Measurements from ENCODE around the gene BMPR2.
"Not testable (repeated sequence)": the region's sequence is repeated elsewhere in the genome, so short reads cannot be mapped to it uniquely, and the experiment has no call there.

The BMPR2 gene

GRCh38 chr2:202382684-202383083 lies 6.6 kb downstream of the BMPR2 start:
- DNase-seq (ENCODE audit: low read depth in 2 of 2): no peak

- not testable (repeated sequence) for DNase-seq (ENCODE audit: low read depth in 2 of 2)
Measured at GRCh38 chr2:202386495-202386894, 10.4 kb downstream of the BMPR2 start.

GRCh38 chr2:202387608-202388342 lies 11.6 kb downstream of the BMPR2 start:
- DNase-seq (ENCODE audit: low read depth in 2 of 2): no peak

- no peak for DNase-seq (ENCODE audit: low read depth in 2 of 2)
Measured at GRCh38 chr2:202400941-202401340, 24.8 kb downstream of the BMPR2 start.

- DNase-seq (ENCODE audit: low read depth in 2 of 2): no peak
Measured at GRCh38 chr2:202405798-202406197, 29.7 kb downstream of the BMPR2 start.

- no peak for DNase-seq (ENCODE audit: low read depth in 2 of 2)
Measured at GRCh38 chr2:202406445-202406978, 30.4 kb downstream of the BMPR2 start.

- DNase-seq (ENCODE audit: low read depth in 2 of 2): no peak
Measured at GRCh38 chr2:202408546-202409140, 32.5 kb downstream of the BMPR2 start.

GRCh38 chr2:202410092-202410491 lies 34.0 kb downstream of the BMPR2 start:
- no peak for DNase-seq (ENCODE audit: low read depth in 2 of 2)

- DNase-seq (ENCODE audit: low read depth in 2 of 2): no peak
Measured at GRCh38 chr2:202411097-202411496, 35.0 kb downstream of the BMPR2 start.

GRCh38 chr2:202418027-202418426 lies 41.9 kb downstream of the BMPR2 start:
- DNase-seq (ENCODE audit: low read depth in 2 of 2): no peak

- DNase-seq (ENCODE audit: low read depth in 2 of 2): no peak
Measured at GRCh38 chr2:202418511-202418910, 42.4 kb downstream of the BMPR2 start.

- DNase-seq (ENCODE audit: low read depth in 2 of 2): no peak
Measured at GRCh38 chr2:202423139-202423538, 47.0 kb downstream of the BMPR2 start.

- DNase-seq (ENCODE audit: low read depth in 2 of 2): no peak
Measured at GRCh38 chr2:202425036-202425435, 48.9 kb downstream of the BMPR2 start.

GRCh38 chr2:202426751-202427150 lies 50.6 kb downstream of the BMPR2 start:
- DNase-seq (ENCODE audit: low read depth in 2 of 2): no peak

GRCh38 chr2:202429164-202429980 lies 53.2 kb downstream of the BMPR2 start:
- no peak for DNase-seq (ENCODE audit: low read depth in 2 of 2)

GRCh38 chr2:202432776-202433175 lies 56.6 kb downstream of the BMPR2 start:
- DNase-seq (ENCODE audit: low read depth in 2 of 2): no peak

- no peak for DNase-seq (ENCODE audit: low read depth in 2 of 2)
Measured at GRCh38 chr2:202434472-202434871, 58.3 kb downstream of the BMPR2 start.

GRCh38 chr2:202436626-202437025 lies 60.5 kb downstream of the BMPR2 start:
- DNase-seq (ENCODE audit: low read depth in 2 of 2): no peak

GRCh38 chr2:202440117-202440516 lies 64.0 kb downstream of the BMPR2 start:
- not testable (repeated sequence) for DNase-seq (ENCODE audit: low read depth in 2 of 2)

- no peak for DNase-seq (ENCODE audit: low read depth in 2 of 2)
Measured at GRCh38 chr2:202442882-202443281, 66.8 kb downstream of the BMPR2 start.

- no peak for DNase-seq (ENCODE audit: low read depth in 2 of 2)
Measured at GRCh38 chr2:202444000-202444399, 67.9 kb downstream of the BMPR2 start.

GRCh38 chr2:202449344-202449743 lies 73.2 kb downstream of the BMPR2 start:
- no peak for DNase-seq (ENCODE audit: low read depth in 2 of 2)

All from stimulated activated CD8-positive, alpha-beta memory T cell treated with anti-CD3 and anti-CD28 coated beads, Interleukin-7, amount 100 ng/mL, for 1 hour (primary cell).